Progenitor cell of endocrine pancreas (in vitro differentiated cells): ENCODE measurements around the gene MRPL34. TPM values are rescaled to one million over a fixed set of nuclear protein-coding genes. Genes with fewer than 3 reads are reported as not detected.

Source experiments
- DNase-seq: peaks from one replicate; pipeline ENCODE4 v3.0.0; 2021; ENCODE audit warnings: low spot score; ENCODE audit not compliant: unreplicated experiment
- H3K27ac Mint-ChIP-seq: 2 replicates; pipeline ENCODE4 v1.8.0; 2021; ENCODE audit warnings: mild to moderate bottlenecking, moderate library complexity, mixed read lengths
- H3K27me3 Mint-ChIP-seq: 2 replicates; pipeline ENCODE4 v1.8.0; 2021; ENCODE audit warnings: mixed read lengths
- H3K36me3 Mint-ChIP-seq: 2 replicates; pipeline ENCODE4 v1.8.0; 2022; ENCODE audit warnings: mixed read lengths; ENCODE audit not compliant: insufficient read depth
- H3K4me1 Mint-ChIP-seq: 2 replicates; pipeline ENCODE4 v1.8.0; 2021; ENCODE audit warnings: low read depth, mixed read lengths
- H3K4me3 Mint-ChIP-seq: 2 replicates; pipeline ENCODE4 v1.8.0; 2021; ENCODE audit warnings: low read depth, mild to moderate bottlenecking, moderate library complexity, mixed read lengths
- H3K9me3 Mint-ChIP-seq: 2 replicates; pipeline ENCODE4 v1.8.0; 2021; ENCODE audit warnings: low read depth, mixed read lengths
- total RNA-seq: library from RNA; stranded (reverse); gene quantifications from 2 replicates; pipeline ENCODE4 v1.2.1, GENCODE V29; 2021
- TF ChIP-seq, protein P1 (sequence below): fragments of 200-600 bp; sonication (generic); IDR thresholded peaks from one replicate; pipeline ENCODE4 v1.5.0; 2021; ENCODE audit warnings: antibody characterized with exemption, mild to moderate bottlenecking; ENCODE audit not compliant: unreplicated experiment

The MRPL34 gene
- total RNA-seq, 1 donor from 2014 or later = 54.4 TPM

DNA sequence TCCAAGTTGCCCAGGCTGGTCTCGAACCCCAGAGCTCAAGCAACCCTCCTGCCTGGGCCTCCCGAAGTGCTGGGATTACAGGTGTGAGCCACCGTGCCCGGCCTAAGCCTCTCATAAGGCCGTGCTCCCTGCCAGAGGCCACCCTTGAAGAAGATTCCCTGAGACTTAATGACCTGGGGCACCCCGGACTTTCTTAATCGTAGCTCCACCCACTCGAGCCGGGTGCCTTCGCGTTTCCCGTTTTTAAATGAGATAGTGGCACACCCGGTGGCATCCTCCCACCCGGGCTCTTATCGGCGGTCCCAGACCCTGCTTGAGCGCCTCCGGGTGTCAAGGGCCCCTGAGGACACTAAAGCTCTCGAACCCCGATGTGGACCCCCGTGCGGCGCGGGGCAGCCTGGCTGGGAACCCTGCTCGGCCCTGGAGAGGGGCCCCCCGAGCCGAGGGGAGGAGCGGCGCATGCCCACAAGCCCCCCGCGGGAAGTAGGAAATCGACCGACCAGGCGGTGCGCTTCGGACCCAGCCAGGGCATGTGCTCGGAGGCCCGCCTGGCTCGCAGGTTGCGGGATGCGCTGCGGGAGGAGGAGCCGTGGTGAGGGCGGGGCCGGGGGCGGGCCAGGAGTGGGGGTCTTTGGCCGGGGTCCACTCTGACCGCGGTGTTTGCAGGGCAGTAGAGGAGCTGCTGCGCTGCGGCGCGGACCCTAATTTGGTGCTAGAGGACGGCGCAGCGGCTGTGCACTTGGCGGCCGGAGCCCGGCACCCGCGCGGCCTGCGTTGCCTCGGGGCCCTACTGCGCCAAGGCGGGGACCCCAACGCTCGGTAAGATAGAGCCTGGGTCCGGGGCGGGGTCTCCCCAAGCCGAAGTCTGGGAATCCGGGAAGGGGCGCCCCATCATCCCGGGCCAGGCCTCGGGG lies 24.0 kb upstream of the MRPL34 start, which contains the start of gene ANKLE1:
TSS of gene ANKLE1 (plus strand) at position 511 of the 914 bp plus-strand sequence. CDS start at position 531, 20 bp downstream.
- H3K4me3 Mint-ChIP-seq = peak within 1 kb of the TSS; percentile 67
- no peak for DNase-seq
- no peaks in the 10 kb centered on the region for H3K9me3 Mint-ChIP-seq
- TF ChIP-seq, protein P1, sequence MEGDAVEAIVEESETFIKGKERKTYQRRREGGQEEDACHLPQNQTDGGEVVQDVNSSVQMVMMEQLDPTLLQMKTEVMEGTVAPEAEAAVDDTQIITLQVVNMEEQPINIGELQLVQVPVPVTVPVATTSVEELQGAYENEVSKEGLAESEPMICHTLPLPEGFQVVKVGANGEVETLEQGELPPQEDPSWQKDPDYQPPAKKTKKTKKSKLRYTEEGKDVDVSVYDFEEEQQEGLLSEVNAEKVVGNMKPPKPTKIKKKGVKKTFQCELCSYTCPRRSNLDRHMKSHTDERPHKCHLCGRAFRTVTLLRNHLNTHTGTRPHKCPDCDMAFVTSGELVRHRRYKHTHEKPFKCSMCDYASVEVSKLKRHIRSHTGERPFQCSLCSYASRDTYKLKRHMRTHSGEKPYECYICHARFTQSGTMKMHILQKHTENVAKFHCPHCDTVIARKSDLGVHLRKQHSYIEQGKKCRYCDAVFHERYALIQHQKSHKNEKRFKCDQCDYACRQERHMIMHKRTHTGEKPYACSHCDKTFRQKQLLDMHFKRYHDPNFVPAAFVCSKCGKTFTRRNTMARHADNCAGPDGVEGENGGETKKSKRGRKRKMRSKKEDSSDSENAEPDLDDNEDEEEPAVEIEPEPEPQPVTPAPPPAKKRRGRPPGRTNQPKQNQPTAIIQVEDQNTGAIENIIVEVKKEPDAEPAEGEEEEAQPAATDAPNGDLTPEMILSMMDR = no peak
- H3K36me3 Mint-ChIP-seq = peaks cover 8% of the 10 kb centered on the region
- H3K27me3 Mint-ChIP-seq = peaks cover 7% of the 10 kb centered on the region
- no peak within 1 kb of the TSS for H3K27ac Mint-ChIP-seq
- H3K4me1 Mint-ChIP-seq = no peaks in the 10 kb centered on the region

DNA sequence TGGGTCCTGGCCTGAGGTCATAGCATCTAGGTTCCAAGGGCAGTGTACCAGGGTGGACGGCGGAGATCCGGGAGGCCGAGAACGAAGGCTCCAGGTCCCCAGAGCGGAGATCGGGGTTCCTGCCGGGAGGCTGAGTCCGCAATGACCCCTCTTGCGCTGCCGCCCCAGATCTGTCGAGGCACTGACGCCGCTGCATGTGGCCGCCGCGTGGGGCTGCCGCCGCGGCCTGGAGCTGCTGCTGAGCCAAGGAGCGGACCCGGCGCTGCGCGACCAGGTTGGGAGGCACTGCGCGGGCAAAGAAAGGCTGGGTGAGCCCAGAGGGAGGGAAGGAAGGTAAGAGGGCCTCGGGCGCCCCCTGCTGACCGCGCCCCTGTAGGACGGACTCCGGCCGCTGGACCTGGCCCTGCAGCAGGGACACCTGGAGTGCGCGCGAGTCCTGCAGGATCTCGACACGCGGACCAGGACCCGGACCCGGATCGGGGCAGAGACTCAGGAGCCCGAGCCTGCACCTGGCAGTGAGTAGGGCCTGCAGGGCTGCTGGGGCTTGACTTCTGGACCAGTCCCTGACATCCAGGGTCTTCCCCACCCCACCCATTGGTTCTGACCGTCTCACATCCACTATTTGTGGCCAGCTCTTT lies 23.1 kb upstream of the MRPL34 start:
- Mint-ChIP-seq H3K4me1 (no peaks in the 10 kb centered on the region), H3K9me3 (no peaks in the 10 kb centered on the region), H3K4me3 (peak overlapping the region; percentile 67), H3K36me3 (peaks cover 3% of the 10 kb centered on the region), H3K27me3 (peaks cover 7% of the 10 kb centered on the region), H3K27ac (no peak overlapping the region)
- DNase-seq = peak; percentile 86
- TF ChIP-seq, protein P1 = peak; percentile 97

DNA sequence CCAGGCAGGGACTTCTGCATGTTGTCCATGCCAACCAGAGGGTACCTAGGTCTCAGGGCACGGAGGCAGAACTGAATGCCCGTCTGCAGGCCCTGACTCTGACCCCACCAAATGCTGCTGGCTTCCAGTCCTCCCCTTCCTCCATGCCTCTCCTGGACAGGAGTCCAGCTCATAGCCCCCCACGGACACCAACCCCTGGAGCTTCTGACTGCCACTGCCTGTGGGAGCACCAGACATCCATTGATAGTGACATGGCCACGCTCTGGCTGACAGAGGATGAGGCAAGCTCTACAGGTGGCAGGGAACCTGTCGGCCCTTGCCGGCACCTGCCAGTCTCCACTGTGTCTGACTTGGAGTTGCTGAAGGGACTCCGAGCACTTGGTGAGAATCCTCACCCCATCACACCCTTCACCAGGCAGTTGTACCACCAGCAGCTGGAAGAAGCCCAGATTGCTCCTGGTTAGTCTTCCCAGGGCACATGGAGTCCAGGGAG lies 22.1 kb upstream of the MRPL34 start:
- Mint-ChIP-seq H3K27me3 (peaks cover 7% of the 10 kb centered on the region), H3K4me3 (no peak overlapping the region), H3K36me3 (peaks cover 2% of the 10 kb centered on the region), H3K27ac (no peak overlapping the region), H3K9me3 (no peaks in the 10 kb centered on the region), H3K4me1 (no peaks in the 10 kb centered on the region)
- TF ChIP-seq, protein P1 = no peak
- DNase-seq = no peak

DNA sequence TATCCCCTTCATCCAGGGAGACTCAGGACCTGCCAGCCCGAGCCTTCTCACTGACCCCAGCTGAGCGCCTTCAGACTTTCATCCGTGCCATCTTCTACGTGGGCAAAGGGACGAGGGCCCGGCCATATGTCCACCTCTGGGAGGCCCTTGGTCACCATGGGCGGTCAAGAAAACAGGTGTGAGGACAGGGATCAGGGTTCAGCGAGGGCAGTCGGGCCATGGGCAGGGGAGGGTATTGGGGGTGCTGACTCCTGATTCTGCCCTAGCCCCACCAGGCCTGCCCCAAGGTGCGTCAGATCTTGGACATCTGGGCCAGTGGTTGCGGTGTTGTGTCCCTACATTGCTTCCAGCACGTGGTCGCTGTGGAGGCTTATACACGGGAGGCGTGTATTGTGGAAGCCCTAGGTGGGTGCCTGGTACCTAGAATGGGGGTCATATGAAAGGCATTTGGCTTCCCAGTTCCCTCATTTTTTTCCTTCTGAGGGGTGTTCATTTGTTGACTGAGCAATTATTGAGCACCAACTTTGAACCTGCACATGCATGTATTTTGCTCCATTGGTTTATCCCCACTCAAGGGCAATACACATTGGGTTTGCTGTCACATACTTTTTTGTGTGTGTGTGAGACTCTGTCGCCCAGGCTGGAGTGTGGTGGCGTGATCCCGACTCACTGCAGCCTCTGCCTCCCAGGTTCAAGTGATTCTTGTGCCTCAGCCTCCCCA lies 20.1 kb upstream of the MRPL34 start:
- H3K27ac Mint-ChIP-seq = no peak overlapping the region
- no peaks in the 10 kb centered on the region for H3K36me3 Mint-ChIP-seq
- no peaks in the 10 kb centered on the region for H3K9me3 Mint-ChIP-seq
- DNase-seq = no peak
- no peaks in the 10 kb centered on the region for H3K4me1 Mint-ChIP-seq
- TF ChIP-seq, protein P1 = no peak
- H3K4me3 Mint-ChIP-seq = no peak overlapping the region
- peaks cover 7% of the 10 kb centered on the region for H3K27me3 Mint-ChIP-seq

DNA sequence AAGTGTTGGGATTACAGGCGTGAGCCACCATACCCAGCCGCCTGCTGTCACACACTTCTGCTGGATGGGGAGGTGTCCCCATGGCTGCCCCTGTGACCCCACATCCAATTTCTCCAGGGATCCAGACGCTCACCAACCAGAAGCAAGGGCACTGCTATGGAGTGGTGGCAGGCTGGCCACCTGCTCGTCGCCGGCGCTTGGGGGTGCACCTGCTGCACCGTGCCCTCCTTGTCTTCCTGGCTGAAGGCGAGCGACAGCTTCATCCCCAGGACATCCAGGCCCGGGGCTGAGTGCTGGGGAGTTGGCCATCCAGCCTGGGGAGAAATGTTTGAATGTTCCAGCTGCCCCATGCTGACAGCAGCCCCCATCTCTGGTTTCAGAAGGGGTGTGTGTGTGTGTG lies 19.4 kb upstream of the MRPL34 start:
- peaks cover 6% of the 10 kb centered on the region for H3K27me3 Mint-ChIP-seq
- H3K4me1 Mint-ChIP-seq = no peaks in the 10 kb centered on the region
- H3K36me3 Mint-ChIP-seq = no peaks in the 10 kb centered on the region
- no peak overlapping the region for H3K4me3 Mint-ChIP-seq
- H3K9me3 Mint-ChIP-seq = no peaks in the 10 kb centered on the region
- no peak for DNase-seq
- TF ChIP-seq, protein P1 = no peak
- no peak overlapping the region for H3K27ac Mint-ChIP-seq
